HepG2 (cell line): ENCODE data around the gene ZC3H18. TPM values are rescaled to one million over a fixed set of nuclear protein-coding genes. Genes with fewer than 3 reads are reported as not detected.

Source experiments
- CC2D1A ChIP-seq: sonication (generic); formaldehyde crosslinking; IDR thresholded peaks from 2 replicates; pipeline ENCODE4 v1.8.1; 2023; ENCODE audit warnings: mild to moderate bottlenecking, missing genetic modification reagents
- KLF9 ChIP-seq: IDR thresholded peaks from 2 replicates; pipeline ENCODE4 v1.6.1; 2016; ENCODE audit warnings: low read depth
- REXO4 ChIP-seq: sonication (generic); formaldehyde crosslinking; IDR thresholded peaks from 2 replicates; pipeline ENCODE4 v1.8.0; 2022; ENCODE audit warnings: missing genetic modification reagents, mild to moderate bottlenecking, borderline replicate concordance
- RNF219 ChIP-seq: sonication (generic); formaldehyde crosslinking; IDR thresholded peaks from 2 replicates; pipeline ENCODE4 v1.5.0; 2020; ENCODE audit warnings: mild to moderate bottlenecking, missing genetic modification reagents
- ZNF407 ChIP-seq: sonication (generic); formaldehyde crosslinking; IDR thresholded peaks from one replicate; pipeline ENCODE4 v1.5.1; 2020; ENCODE audit warnings: mild to moderate bottlenecking, missing genetic modification reagents; ENCODE audit errors: not compliant biosample characterization
- polyA plus RNA-seq, 8 experiments: library from polyadenylated mRNA; depleted of rRNA in 3 of 8; stranded (reverse) in 7 of 8; unstranded in 1 of 8; fragments of >200 nt; fragmentation: Illumina TruSeq in 4 of 8; extraction: Trizol in 4 of 8; gene quantifications; 2 replicates each; pipeline versions ENCODE4 v1.2.1 to v1.2.3, GENCODE V29; 2011 to 2016; ENCODE audit warnings: low read depth in 4 of 8, missing spikeins in 1 of 8, mixed read lengths in 1 of 8; ENCODE audit not compliant: insufficient read depth in 1 of 8
- total RNA-seq, 5 experiments: library from RNA; depleted of rRNA; stranded (reverse); fragments of >200 nt; fragmentation: Illumina TruSeq; extraction: Trizol; gene quantifications; 2 replicates each; pipeline ENCODE4 v1.2.3, GENCODE V29; 2016; ENCODE audit warnings: low read depth in 1 of 5

ZC3H18 gene
- total and polyA plus RNA-seq, 2 of the 13 experiments (the other 11 are each of a cell fraction or from before 2014, with no cell fraction given) = 11.2 to 27.4 TPM

DNA sequence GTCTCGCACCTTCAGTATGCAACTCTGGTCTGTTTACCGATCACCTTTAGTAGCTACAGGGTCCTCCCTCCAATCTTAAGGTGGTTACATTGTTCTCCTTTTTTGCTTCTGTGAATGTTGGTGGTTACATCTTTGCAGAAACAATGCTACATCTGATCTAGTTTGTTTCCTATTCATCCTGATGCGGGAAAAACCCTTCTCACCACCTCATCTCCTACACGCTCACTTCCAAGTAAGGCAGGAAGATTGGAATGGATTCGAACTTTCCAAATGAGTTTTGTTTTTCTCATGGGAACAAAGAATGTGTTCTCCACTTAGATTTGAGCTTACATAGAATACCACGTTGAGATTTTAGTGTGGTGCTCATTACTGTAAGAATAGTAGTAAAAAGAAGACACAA is 14.5 kb downstream of the ZC3H18 start (continued):
- TF ChIP-seq ZNF407 (CRISPR knock-in tag) (no peak), RNF219 (CRISPR knock-in tag) (no peak), CC2D1A (CRISPR knock-in tag) (no peak), REXO4 (no peak), KLF9 (CRISPR knock-in tag) (no peak)
